ENCODE results near the gene GABBR2.

DNA sequence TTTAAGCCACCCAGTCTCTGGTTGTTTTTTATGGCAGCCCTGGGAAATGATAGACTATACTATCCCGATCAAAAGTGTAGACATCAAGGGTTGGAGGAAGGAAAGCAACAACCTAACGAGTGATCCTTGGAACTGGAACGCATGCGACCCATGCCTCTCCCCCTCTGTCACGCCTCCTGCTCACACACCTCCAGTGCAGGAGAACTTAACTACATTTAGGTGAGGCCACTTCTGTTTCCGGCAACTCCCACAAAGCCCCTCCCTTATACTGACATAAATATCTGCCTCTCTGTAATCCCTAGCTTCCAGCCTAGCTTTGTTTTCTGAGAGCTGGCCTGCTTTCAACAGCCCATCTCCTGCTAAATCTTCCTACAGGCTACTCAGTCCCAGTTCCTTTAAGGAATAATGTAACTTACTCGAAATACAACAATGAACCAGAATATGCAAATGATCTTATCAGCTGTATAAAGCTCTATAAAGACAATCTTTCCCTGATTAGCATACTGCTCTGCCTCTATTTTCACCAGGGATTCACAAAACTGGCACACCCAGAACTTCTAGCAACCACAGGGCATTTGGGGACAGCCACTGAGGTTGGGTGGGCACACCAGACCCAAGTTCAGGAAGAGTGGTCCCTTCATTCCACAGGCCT is 73.9 kb downstream of the GABBR2 start:
- TF ChIP-seq, protein P1, sequence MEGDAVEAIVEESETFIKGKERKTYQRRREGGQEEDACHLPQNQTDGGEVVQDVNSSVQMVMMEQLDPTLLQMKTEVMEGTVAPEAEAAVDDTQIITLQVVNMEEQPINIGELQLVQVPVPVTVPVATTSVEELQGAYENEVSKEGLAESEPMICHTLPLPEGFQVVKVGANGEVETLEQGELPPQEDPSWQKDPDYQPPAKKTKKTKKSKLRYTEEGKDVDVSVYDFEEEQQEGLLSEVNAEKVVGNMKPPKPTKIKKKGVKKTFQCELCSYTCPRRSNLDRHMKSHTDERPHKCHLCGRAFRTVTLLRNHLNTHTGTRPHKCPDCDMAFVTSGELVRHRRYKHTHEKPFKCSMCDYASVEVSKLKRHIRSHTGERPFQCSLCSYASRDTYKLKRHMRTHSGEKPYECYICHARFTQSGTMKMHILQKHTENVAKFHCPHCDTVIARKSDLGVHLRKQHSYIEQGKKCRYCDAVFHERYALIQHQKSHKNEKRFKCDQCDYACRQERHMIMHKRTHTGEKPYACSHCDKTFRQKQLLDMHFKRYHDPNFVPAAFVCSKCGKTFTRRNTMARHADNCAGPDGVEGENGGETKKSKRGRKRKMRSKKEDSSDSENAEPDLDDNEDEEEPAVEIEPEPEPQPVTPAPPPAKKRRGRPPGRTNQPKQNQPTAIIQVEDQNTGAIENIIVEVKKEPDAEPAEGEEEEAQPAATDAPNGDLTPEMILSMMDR (IDR thresholded peaks at IDR 0.05) = no peak
- TF ChIP-seq POLR2A (IDR thresholded peaks at IDR 0.05) = no peak

Data from breast epithelium (tissue), 3 donors.